Ascending aorta (tissue), 2 donors: Measurements from ENCODE around the gene SLC25A33. TPM values are rescaled to one million over a fixed set of nuclear protein-coding genes. Genes with fewer than 3 reads are reported as not detected.

Experiments
- DNase-seq, 2 donors: peaks; one replicate each; pipeline ENCODE4 v3.0.0-alpha.2; 2019; ENCODE audit warnings: low spot score in 2 of 2
- H3K27ac ChIP-seq, 2 donors: fragments of 200-600 bp; sonication (generic); one replicate each; pipeline ENCODE4 v1.5.1; 2016 to 2017; ENCODE audit warnings: mild to moderate bottlenecking in 1 of 2
- H3K27me3 ChIP-seq: fragments of 200-600 bp; sonication (generic); one replicate; pipeline ENCODE4 v1.5.1; 2017
- H3K36me3 ChIP-seq, 2 donors: fragments of 200-600 bp; sonication (generic); one replicate each; pipeline ENCODE4 v1.5.1; 2016
- H3K4me1 ChIP-seq, 2 donors: fragments of 200-600 bp; sonication (generic); one replicate each; pipeline ENCODE4 v1.5.1; 2016 to 2017; ENCODE audit warnings: mild to moderate bottlenecking in 1 of 2
- H3K4me3 ChIP-seq, 2 donors: fragments of 200-600 bp; sonication (generic); one replicate each; pipeline ENCODE4 v1.5.1; 2016 to 2017; ENCODE audit warnings: mild to moderate bottlenecking in 1 of 2
- H3K9me3 ChIP-seq, 2 donors: fragments of 200-600 bp; sonication (generic); one replicate each; pipeline ENCODE4 v1.5.1; 2016
- intact Hi-C: fragments of 100-400 bp; cut with DNase I; formaldehyde crosslinking; loops from one replicate; pipeline ENCODE4 v1.15.1; 2023
- total RNA-seq: library from RNA; depleted of rRNA; stranded (reverse); fragments of >200 nt; gene quantifications from one replicate; pipeline ENCODE4 v1.1.0, GENCODE V29; 2016
- TF ChIP-seq, protein P1 (sequence below), 3 experiments: fragments of 200-600 bp in 2 of 3; fragments of 450-650 bp in 1 of 3; sonication (generic) in 2 of 3; IDR thresholded peaks; one replicate each; pipeline ENCODE4 v1.5.1; 2016 to 2019; ENCODE audit warnings: antibody characterized with exemption in 3 of 3, mild to moderate bottlenecking in 1 of 3, moderate library complexity in 1 of 3

The SLC25A33 gene
- total RNA-seq, 1 donor from 2014 or later, result 0.11 TPM

DNA sequence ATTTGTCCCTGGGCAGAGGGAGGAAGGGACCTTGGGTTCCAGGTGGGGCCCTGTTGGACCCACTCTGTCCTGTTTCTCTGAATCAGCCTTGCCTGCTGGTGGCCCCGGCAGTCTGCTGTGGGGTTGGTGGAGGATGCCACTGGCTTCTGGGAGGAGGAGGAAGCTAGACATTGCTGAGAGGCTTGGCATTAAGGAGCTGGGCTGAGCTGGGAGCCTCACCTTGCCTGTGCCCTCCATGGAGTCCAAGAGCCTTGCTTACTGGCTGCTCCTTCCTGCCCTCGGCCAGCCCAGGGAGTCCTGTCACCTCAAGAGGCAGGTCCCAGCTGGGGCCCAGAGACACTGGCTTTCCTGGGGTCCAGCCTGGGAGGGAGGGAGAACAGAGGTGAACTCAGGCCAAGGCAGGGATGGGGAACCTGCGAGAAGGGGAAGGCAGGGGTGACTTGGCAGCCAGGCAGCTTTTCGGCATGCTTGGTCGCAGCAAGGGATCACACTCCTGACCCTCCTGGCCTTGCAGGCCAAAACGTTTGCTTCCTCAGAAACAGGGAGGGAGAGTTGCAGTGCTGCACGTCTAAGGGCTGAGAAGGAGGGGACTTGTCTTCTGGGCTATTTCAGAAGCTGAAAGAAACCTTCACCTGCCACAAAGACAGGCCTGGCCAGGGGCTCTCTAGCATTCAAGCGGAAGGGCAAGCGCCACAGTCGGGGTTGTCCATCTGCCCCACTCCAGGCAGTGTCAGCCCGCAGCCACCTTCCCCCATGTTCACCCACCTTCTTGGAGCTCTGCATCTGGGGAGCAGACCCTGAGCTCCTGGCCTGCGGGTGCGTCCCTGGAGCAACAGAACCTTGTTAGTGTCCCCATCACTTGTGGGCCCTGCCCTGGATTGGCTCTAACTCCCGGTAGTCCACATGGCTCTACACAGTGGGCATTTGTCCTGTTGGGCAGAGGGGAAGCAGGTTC is 58.4 kb downstream of the SLC25A33 start:
- Histone ChIP-seq H3K27ac (no peak overlapping the region), H3K9me3 (no peaks in the 10 kb centered on the region), H3K4me1 (no peaks in the 10 kb centered on the region), H3K36me3 (peaks cover 32 to 45% of the 10 kb centered on the region in 2 donors), H3K4me3 (no peak overlapping the region), H3K27me3 (no peaks in the 10 kb centered on the region)
- TF ChIP-seq, protein P1, sequence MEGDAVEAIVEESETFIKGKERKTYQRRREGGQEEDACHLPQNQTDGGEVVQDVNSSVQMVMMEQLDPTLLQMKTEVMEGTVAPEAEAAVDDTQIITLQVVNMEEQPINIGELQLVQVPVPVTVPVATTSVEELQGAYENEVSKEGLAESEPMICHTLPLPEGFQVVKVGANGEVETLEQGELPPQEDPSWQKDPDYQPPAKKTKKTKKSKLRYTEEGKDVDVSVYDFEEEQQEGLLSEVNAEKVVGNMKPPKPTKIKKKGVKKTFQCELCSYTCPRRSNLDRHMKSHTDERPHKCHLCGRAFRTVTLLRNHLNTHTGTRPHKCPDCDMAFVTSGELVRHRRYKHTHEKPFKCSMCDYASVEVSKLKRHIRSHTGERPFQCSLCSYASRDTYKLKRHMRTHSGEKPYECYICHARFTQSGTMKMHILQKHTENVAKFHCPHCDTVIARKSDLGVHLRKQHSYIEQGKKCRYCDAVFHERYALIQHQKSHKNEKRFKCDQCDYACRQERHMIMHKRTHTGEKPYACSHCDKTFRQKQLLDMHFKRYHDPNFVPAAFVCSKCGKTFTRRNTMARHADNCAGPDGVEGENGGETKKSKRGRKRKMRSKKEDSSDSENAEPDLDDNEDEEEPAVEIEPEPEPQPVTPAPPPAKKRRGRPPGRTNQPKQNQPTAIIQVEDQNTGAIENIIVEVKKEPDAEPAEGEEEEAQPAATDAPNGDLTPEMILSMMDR (IDR thresholded peaks at IDR 0.05), result no peak
- no peak for DNase-seq
- intact Hi-C loops, result no loop called here

DNA sequence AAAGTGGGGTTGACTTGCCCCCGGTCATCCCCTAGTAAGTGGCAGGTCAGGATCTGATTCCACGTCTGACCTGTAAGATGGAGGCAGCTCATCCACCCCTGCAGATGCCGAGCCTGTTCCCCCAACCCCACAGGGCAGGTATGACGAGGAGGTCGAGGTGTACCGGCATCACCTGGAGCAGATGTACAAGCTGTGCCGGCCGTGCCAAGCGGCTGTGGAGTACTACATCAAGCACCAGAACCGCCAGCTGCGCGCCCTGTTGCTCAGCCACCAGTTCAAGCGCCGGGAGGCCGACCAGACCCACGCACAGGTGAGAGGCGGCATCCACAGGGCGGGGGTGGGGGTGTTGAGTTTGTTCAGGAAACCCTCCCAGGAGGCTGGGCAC is 59.0 kb downstream of the SLC25A33 start:
- no peak for DNase-seq
- H3K36me3 ChIP-seq, result peaks cover 39 to 50% of the 10 kb centered on the region in 2 donors
- H3K4me1 ChIP-seq, result no peaks in the 10 kb centered on the region
- TF ChIP-seq, protein P1 (IDR thresholded peaks at IDR 0.05), result no peak
- no peak overlapping the region for H3K27ac ChIP-seq
- H3K9me3 ChIP-seq, result no peaks in the 10 kb centered on the region
- H3K4me3 ChIP-seq, result no peak overlapping the region
- H3K27me3 ChIP-seq, result no peaks in the 10 kb centered on the region
- intact Hi-C loops, result no loop called here

DNA sequence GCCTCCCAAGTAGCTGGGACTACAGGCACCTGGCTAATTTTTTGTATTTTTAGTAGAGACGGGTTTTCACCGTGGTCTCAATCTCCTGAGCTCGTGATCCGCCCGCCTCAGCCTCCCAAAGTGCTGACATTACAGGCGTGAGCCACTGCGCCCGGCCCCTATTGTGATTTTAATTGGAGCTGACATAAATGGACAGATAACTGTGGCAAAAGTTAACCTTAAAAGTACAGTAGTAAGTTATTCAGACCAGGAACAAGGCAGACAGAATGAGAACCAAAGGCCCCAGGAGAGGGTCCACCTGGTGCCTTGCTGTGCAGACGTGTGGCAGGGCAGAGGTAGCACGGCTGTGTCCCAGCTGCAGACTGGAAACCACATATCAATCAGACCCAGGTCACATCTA is 60.5 kb downstream of the SLC25A33 start:
- peaks cover 48 to 62% of the 10 kb centered on the region in 2 donors for H3K36me3 ChIP-seq

DNA sequence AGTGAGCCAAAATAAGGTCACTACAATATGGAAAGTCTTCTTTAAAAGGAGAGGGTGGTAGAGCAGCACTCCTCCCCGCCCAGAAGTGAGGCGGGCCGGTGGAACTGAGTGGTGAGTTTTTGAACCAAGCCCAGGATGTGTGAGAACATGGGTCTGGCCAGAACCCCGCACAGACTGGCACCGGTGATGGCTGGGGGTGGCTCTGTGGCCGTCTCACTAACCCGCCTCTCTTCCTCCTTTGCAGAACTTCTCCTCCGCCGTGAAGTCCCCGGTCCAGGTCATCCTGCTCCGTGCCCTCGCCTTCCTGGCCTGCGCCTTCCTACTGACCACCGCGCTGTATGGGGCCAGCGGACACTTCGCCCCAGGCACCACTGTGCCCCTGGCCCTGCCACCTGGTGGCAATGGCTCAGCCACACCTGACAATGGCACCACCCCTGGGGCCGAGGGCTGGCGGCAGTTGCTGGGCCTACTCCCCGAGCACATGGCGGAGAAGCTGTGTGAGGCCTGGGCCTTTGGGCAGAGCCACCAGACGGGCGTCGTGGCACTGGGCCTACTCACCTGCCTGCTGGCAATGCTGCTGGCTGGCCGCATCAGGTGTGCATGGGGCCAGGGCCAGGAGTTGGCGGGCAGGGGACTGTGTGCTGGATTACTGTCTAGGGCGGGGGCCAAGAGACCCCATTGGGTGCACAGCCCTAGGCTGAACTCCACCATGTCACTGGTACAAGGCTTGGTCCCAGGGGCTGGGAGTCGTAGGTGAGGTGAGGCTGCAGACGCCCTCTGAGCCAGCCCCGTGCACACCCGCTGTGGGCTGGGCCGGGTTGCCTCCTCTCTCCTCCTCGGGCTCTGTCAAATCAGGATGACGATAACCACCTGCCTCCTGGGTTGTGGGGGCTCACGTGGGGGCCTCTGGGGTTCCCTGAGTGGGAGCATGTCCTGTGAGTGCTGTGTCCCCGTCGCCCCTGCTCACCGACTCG is 61.9 kb downstream of the SLC25A33 start:
- DNase-seq, result no peak
- H3K36me3 ChIP-seq, result peaks cover 50 to 62% of the 10 kb centered on the region in 2 donors

More for the DNA sequence above, 60.5 kb downstream of the SLC25A33 start:
- Histone ChIP-seq H3K27ac (no peak overlapping the region), H3K4me1 (no peaks in the 10 kb centered on the region), H3K9me3 (no peaks in the 10 kb centered on the region), H3K27me3 (no peaks in the 10 kb centered on the region), H3K4me3 (no peak overlapping the region)
- no peak for DNase-seq
- TF ChIP-seq, protein P1 (IDR thresholded peaks at IDR 0.05), result no peak
- intact Hi-C loops, result no loop called here

More for the DNA sequence above, 61.9 kb downstream of the SLC25A33 start:
- TF ChIP-seq, protein P1 (IDR thresholded peaks at IDR 0.05), result no peak
- no peak overlapping the region for H3K4me3 ChIP-seq
- H3K4me1 ChIP-seq, result no peaks in the 10 kb centered on the region
- H3K27ac ChIP-seq, result no peak overlapping the region
- no peaks in the 10 kb centered on the region for H3K9me3 ChIP-seq
- intact Hi-C loops, result no loop called here
- no peaks in the 10 kb centered on the region for H3K27me3 ChIP-seq
